ENCODE results near the gene NTS. TPM values are rescaled to one million over a fixed set of nuclear protein-coding genes. Genes with fewer than 3 reads are reported as not detected.

Gene NTS
- polyA plus RNA-seq, 1 experiment = not detected

DNA sequence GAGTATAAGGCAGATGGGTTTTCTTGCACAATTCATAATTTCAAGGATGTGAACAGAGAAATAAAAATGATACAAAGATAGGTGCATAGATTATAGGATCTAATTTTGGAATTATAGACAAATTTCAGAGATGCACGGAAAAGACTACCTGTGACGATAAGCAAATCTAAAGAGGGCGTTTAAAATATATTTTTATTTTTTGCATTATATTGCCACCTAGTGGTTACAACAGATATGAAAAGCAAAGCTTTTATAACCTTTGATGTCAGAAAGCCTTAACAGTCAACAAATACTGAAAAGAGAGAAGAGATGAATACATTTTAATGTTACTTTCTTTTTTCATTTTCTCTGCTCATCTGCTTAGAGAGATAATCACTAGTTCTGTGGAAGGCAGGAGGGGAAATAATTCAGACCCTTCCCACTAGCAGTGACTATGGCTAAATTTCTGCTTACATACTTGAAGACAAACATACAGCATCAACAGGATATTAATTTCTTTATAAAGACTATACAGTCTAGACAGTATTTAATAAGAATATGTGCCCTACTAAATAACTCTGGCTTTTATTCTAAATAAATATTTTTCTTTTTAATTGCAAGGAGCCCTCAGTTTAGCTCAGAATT lies 46.3 kb downstream of the NTS start:
- Histone ChIP-seq H3K4me3 (ENCODE audit: low read depth, low read length) (no peak overlapping the region), H3K36me3 (ENCODE audit: control insufficient read depth, insufficient read depth, low read length) (no peaks in the 10 kb centered on the region), H3K27me3 (ENCODE audit: control insufficient read depth, insufficient read depth, low read length) (no peaks in the 10 kb centered on the region)
- ChIA-PET CTCF (interaction anchor here (0.7 to 2.1 kb wide), 8 partner anchors 12 to 1963 kb away, joined by 3 to 9 read pairs (median 4); no protein-coding TSS in a partner anchor), POLR2A (no interaction called here)
- no peak for DNase-seq (ENCODE audit: low read depth)
- TF ChIP-seq CTCF (IDR thresholded peaks at IDR 0.05; ENCODE audit: insufficient read depth, low read depth, low read length) = peak; percentile 51

DNA sequence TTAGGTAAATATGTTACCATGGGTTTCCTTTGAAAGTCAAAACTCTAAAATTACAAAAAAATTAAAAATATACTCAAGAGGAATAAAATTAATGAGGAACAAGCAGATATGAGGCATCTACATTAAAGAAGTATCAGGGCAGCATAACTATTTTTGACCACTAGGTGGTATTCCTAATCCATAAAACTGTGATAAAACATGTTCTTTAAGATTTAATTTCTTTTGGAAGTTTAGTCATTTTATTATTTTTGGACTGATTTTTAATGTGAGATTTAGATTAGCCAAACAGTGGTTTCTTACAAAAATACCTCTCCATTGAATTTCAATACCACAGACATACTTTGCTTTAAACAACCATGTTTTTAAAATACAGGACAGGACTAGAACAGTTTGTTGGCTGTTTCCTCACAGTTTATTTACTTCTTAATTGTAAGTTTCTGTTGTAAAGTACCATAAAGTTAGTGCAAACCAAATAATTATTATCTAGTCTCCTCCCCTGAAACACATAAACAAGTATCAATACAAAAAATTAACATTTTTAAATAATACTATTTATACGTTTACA lies 49.8 kb downstream of the NTS start:
- no peak overlapping the region for H3K4me3 ChIP-seq (ENCODE audit: low read depth, low read length)
- TF ChIP-seq CTCF (IDR thresholded peaks at IDR 0.05; ENCODE audit: insufficient read depth, low read depth, low read length) = peak; percentile 55
- no peaks in the 10 kb centered on the region for H3K27me3 ChIP-seq (ENCODE audit: control insufficient read depth, insufficient read depth, low read length)
- ChIA-PET POLR2A (no interaction called here), CTCF (interaction anchor here (0.8 to 3.0 kb wide), 3 partner anchors 499 to 1995 kb away, joined by 3 to 22 read pairs (median 3); no protein-coding TSS in a partner anchor)
- H3K36me3 ChIP-seq (ENCODE audit: control insufficient read depth, insufficient read depth, low read length) = no peaks in the 10 kb centered on the region
- DNase-seq (ENCODE audit: low read depth) = no peak

DNA sequence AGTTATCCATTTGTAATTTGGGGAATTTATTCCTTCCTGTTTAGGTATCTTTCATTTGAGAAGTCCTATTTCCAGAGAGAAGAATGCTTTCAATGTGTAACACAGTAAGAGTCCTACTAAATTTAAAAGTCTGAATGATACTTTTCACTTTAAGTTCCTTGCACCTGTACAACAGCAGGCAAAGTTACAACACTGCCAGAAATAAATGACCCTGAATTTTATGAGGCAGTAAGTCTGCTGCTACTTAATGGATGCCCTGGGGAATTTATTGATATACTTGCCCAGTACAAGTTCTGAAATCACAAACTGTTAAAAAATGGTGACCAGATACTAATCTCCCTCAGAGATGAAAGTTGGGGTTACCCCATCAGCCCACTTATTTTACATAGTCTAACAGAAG lies 53.1 kb downstream of the NTS start:
- CTCF ChIA-PET = interaction anchor here (1.8 kb wide), 1 partner anchor 1921 kb away, joined by 8 read pairs; no protein-coding TSS in a partner anchor
- TF ChIP-seq CTCF (IDR thresholded peaks at IDR 0.05; ENCODE audit: insufficient read depth, low read depth, low read length) = no peak
- Histone ChIP-seq H3K4me3 (ENCODE audit: low read depth, low read length) (no peak overlapping the region), H3K27me3 (ENCODE audit: control insufficient read depth, insufficient read depth, low read length) (no peaks in the 10 kb centered on the region), H3K36me3 (ENCODE audit: control insufficient read depth, insufficient read depth, low read length) (no peaks in the 10 kb centered on the region)
- no peak for DNase-seq (ENCODE audit: low read depth)
- POLR2A ChIA-PET = no interaction called here

Other genes with a start within 250 kb of the NTS start
- 0.09 and 0.16 TPM in 2 replicates for gene RASSF9, start 37.9 kb upstream of the NTS start, polyA plus RNA-seq (2011; rRNA removed)

Data from BJ (cell line).